ENCODE results near the gene RNF123.

RNF123 gene

GRCh38 chr3:49751501-49751900 is 62.1 kb downstream of the RNF123 start:
- no peak for FAIRE-seq

GRCh38 chr3:49754536-49754935 is 65.2 kb downstream of the RNF123 start:
- FAIRE-seq: no peak
- no peak for DNase-seq (ENCODE audit: insufficient read length, low spot score)
- TF ChIP-seq CTCF (IDR thresholded peaks at IDR 0.05; ENCODE audit: insufficient read depth, missing control alignments): no peak

More at GRCh38 chr3:49751501-49751900, 62.1 kb downstream of the RNF123 start:
- no peak for TF ChIP-seq CTCF (IDR thresholded peaks at IDR 0.05; ENCODE audit: insufficient read depth, missing control alignments)
- DNase-seq (ENCODE audit: insufficient read length, low spot score): no peak

- FAIRE-seq (no peak), DNase-seq (ENCODE audit: insufficient read length, low spot score) (no peak)
- TF ChIP-seq CTCF (IDR thresholded peaks at IDR 0.05; ENCODE audit: insufficient read depth, missing control alignments): no peak
These were observed 66.7 kb downstream of the RNF123 start for GRCh38 chr3:49756036-49756435.

GRCh38 chr3:49757197-49757596 is 67.8 kb downstream of the RNF123 start:
- DNase-seq (ENCODE audit: insufficient read length, low spot score) (no peak), FAIRE-seq (no peak)
- TF ChIP-seq CTCF (IDR thresholded peaks at IDR 0.05; ENCODE audit: insufficient read depth, missing control alignments): no peak

GRCh38 chr3:49759226-49759625 is 69.9 kb downstream of the RNF123 start:
- TF ChIP-seq CTCF (IDR thresholded peaks at IDR 0.05; ENCODE audit: insufficient read depth, missing control alignments): no peak

GRCh38 chr3:49761661-49762060 is 72.3 kb downstream of the RNF123 start:
- FAIRE-seq (no peak), DNase-seq (ENCODE audit: insufficient read length, low spot score) (no peak)
- no peak for TF ChIP-seq CTCF (IDR thresholded peaks at IDR 0.05; ENCODE audit: insufficient read depth, missing control alignments)

More at GRCh38 chr3:49759226-49759625, 69.9 kb downstream of the RNF123 start:
- DNase-seq (ENCODE audit: insufficient read length, low spot score) (no peak), FAIRE-seq (no peak)

GRCh38 chr3:49763981-49764380 is 74.6 kb downstream of the RNF123 start:
- DNase-seq (ENCODE audit: insufficient read length, low spot score): no peak
- no peak for FAIRE-seq
- TF ChIP-seq CTCF (IDR thresholded peaks at IDR 0.05; ENCODE audit: insufficient read depth, missing control alignments): no peak

Measured in D721Med (cell line).